Upper lobe of right lung (tissue), 1 donor: ENCODE results near the gene FAM177A1. TPM values are rescaled to one million over a fixed set of nuclear protein-coding genes. Genes with fewer than 3 reads are reported as not detected.
"Not testable (repeated sequence)": the region's sequence is repeated elsewhere in the genome, so short reads cannot be mapped to it uniquely, and the experiment has no call there.

Experiments
- ATAC-seq: fragments of 200-7000 bp; cut with Tn5 transposase; one replicate; pipeline ENCODE4 v1.9.1; 2020; ENCODE audit warnings: mild to moderate bottlenecking, moderate library complexity
- DNase-seq: peaks from one replicate; pipeline ENCODE4 v3.0.0-alpha.2; 2020
- H3K27ac ChIP-seq: fragments of 200-600 bp; one replicate; pipeline ENCODE4 v1.8.0; 2022
- H3K27me3 ChIP-seq: fragments of 200-600 bp; one replicate; pipeline ENCODE4 v1.8.0; 2022; ENCODE audit warnings: mild to moderate bottlenecking
- H3K36me3 ChIP-seq: fragments of 200-600 bp; one replicate; pipeline ENCODE4 v1.8.0; 2022
- H3K4me1 ChIP-seq: fragments of 200-600 bp; one replicate; pipeline ENCODE4 v1.8.0; 2022
- H3K4me3 ChIP-seq: fragments of 200-600 bp; one replicate; pipeline ENCODE4 v1.8.0; 2022; ENCODE audit warnings: mild to moderate bottlenecking
- H3K9me3 ChIP-seq: fragments of 200-600 bp; one replicate; pipeline ENCODE4 v1.8.0; 2022
- intact Hi-C: fragments of 100-400 bp; cut with DNase I; formaldehyde crosslinking; loops from one replicate; pipeline ENCODE4 v1.11.0; 2022
- total RNA-seq: library from RNA; stranded (reverse); fragmentation: NEBNext Ultra II Directional; extraction: Animal tissue kit (Norgen Biotek cat#: 25700); gene quantifications from one replicate; pipeline ENCODE4 v1.2.1, GENCODE V29; 2021
- TF ChIP-seq, protein P1 (sequence below): fragments of 200-600 bp; IDR thresholded peaks from one replicate; pipeline ENCODE4 v1.8.0; 2022; ENCODE audit warnings: antibody characterized with exemption
- donor health status: DM: no; HTN: yes; CAD: no; lungs with severe emphysema.

The FAM177A1 gene
- total RNA-seq, 1 donor from 2014 or later, result 117 TPM

DNA sequence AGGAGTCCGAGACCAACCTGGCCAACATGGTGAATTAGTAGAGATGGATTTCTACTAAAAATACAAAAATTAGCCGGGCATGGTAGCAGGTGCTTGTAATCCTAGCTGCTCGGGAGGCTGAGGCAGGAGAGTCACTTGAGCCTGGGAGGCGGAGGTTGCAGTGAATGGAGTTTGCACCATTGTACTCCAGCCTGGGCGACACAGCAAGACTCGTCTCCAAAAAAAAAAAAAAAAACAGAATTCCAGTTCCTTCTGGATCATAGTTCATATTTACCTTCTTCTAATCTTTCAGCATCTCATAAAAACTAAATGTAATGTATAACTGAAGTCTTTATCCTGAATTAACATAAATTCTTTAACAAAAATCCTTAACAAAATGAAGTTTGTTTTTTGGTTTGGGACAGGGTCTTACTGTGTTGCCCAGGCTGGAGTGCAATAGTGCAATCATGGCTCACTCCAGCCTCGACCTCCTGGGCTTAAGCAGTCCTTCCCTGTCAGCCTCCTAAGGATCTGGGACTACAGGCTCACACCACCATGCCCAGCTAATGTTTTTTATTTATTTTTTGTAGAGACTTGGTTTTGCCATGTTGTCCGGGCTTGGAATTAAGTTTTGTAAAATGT lies 37.6 kb downstream of the FAM177A1 start:
- H3K36me3 ChIP-seq, result peaks cover 97% of the 10 kb centered on the region
- ATAC-seq, result no peak

DNA sequence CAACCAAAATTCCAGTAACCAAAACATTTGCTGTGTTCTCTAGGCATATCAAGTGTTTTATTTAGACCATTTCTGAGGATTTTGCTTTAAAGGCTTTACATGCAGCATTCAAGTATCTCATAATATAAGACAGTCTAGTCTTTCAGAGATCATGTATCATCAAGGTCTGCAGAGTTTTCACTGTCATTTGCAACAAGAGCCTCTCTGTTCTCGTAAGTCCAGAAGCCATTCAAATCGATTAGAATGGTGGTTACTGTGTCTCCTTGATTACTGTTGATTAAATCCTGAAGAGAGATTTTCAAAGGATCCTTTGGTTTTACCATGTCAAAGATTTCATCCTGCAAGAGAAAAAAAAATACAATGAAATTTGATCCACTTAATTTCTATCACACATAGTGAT lies 39.4 kb downstream of the FAM177A1 start:
- intact Hi-C loops, result no loop called here
- H3K4me3 ChIP-seq, result no peak overlapping the region
- TF ChIP-seq, protein P1, sequence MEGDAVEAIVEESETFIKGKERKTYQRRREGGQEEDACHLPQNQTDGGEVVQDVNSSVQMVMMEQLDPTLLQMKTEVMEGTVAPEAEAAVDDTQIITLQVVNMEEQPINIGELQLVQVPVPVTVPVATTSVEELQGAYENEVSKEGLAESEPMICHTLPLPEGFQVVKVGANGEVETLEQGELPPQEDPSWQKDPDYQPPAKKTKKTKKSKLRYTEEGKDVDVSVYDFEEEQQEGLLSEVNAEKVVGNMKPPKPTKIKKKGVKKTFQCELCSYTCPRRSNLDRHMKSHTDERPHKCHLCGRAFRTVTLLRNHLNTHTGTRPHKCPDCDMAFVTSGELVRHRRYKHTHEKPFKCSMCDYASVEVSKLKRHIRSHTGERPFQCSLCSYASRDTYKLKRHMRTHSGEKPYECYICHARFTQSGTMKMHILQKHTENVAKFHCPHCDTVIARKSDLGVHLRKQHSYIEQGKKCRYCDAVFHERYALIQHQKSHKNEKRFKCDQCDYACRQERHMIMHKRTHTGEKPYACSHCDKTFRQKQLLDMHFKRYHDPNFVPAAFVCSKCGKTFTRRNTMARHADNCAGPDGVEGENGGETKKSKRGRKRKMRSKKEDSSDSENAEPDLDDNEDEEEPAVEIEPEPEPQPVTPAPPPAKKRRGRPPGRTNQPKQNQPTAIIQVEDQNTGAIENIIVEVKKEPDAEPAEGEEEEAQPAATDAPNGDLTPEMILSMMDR, result no peak
- no peaks in the 10 kb centered on the region for H3K4me1 ChIP-seq
- H3K36me3 ChIP-seq, result peaks cover 95% of the 10 kb centered on the region
- ATAC-seq, result no peak
- no peaks in the 10 kb centered on the region for H3K9me3 ChIP-seq
- H3K27me3 ChIP-seq, result no peaks in the 10 kb centered on the region
- H3K27ac ChIP-seq, result no peak overlapping the region
- DNase-seq, result no peak

More for the DNA sequence above, 37.6 kb downstream of the FAM177A1 start:
- no peak overlapping the region for H3K27ac ChIP-seq
- no peaks in the 10 kb centered on the region for H3K9me3 ChIP-seq
- no peak for DNase-seq
- TF ChIP-seq, protein P1, result no peak
- intact Hi-C loops, result no loop called here
- H3K27me3 ChIP-seq, result no peaks in the 10 kb centered on the region
- no peak overlapping the region for H3K4me3 ChIP-seq
- no peaks in the 10 kb centered on the region for H3K4me1 ChIP-seq

DNA sequence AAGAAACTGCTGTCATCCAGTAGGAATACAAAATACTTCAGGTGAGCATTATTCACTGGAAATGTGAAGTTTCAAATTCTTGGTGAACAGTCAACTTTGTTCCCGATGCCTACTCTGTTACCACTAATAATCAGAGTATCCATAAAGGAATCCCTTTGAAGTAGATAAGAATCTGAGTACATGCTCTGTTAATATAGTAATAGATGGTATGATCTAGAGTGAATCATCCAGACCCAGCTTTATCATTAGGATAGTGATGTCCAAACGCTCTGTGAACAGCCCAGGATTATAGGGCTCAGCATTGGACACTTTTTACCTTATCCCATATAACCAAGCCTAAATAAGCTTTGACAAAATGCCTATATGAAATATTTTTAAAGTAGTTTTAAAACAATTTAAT lies 42.4 kb downstream of the FAM177A1 start:
- Histone ChIP-seq H3K27me3 (no peaks in the 10 kb centered on the region), H3K36me3 (peaks cover 90% of the 10 kb centered on the region), H3K4me1 (no peaks in the 10 kb centered on the region), H3K4me3 (no peak overlapping the region), H3K27ac (no peak overlapping the region), H3K9me3 (no peaks in the 10 kb centered on the region)
- no peak for ATAC-seq
- DNase-seq, result no peak
- intact Hi-C loops, result no loop called here
- TF ChIP-seq, protein P1, result no peak

DNA sequence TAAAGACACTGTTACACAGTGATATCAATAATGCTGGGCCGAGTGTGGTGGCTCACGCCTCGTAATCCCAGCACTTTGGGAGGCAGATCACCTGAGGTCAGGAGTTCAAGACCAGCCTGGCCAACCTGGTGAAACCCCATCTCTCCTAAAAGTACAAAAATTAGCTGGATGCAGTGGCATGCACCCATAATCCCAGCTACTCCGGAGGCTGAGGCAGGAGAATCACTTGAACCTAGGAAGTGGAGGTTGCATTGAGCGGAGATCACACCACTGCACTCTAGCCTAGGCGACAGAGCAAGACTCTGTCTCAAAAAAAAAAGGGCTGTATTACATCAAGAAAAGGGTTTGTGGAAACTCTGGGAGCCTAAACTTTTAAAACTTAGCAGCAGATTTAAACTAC lies 48.6 kb downstream of the FAM177A1 start:
- ATAC-seq, H3K9me3 ChIP-seq, H3K4me1 ChIP-seq, H3K27ac ChIP-seq, H3K4me3 ChIP-seq, DNase-seq, H3K27me3 ChIP-seq, intact Hi-C loops: not testable (repeated sequence)
- peaks cover 92% of the 10 kb centered on the region for H3K36me3 ChIP-seq

DNA sequence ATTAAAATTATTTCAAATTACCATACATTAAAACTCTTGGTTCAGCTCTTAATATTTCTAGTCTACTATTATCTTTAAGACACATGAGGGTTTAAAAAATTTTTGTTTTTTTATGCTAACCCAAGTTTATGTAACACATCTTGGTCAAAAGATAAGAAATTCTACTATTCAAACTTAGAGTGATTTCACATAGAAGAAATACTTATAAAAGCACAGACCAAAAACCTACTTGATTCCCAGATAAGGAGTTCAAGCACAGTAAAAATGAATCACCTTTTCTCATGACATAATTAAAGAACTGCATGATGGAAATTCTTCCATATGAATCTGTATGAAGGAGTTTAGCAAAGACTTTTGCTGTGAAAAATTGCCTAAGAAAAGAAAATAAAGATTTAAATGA lies 61.8 kb downstream of the FAM177A1 start:
- H3K36me3 ChIP-seq, result peaks cover 96% of the 10 kb centered on the region
- intact Hi-C loops, result no loop called here
- no peaks in the 10 kb centered on the region for H3K4me1 ChIP-seq
- ATAC-seq (no peak), DNase-seq (no peak)
- H3K4me3 ChIP-seq, result no peak overlapping the region
- no peaks in the 10 kb centered on the region for H3K9me3 ChIP-seq
- no peak overlapping the region for H3K27ac ChIP-seq
- no peaks in the 10 kb centered on the region for H3K27me3 ChIP-seq
- TF ChIP-seq, protein P1, result no peak

DNA sequence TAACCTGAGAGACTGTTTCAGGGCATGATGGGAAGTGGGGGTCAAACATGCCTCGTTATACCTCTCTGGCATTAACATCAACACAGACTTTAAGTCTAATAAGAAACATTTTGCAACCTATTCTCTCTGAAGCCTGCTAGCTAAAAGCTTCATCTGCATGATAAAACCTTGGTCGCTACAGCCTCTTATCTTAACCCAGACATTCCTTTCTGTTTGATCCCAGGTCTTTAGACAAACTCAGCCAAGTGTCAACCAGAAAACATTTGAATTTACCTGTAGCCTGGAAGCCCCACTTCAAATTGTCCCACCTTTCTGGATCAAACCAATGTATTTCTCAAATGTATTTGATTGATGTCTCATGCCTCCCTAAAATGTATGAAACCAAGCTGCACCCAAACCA lies 66.6 kb downstream of the FAM177A1 start:
- Histone ChIP-seq H3K27ac (no peak overlapping the region), H3K36me3 (peaks cover 87% of the 10 kb centered on the region), H3K4me3 (no peak overlapping the region), H3K4me1 (no peaks in the 10 kb centered on the region), H3K9me3 (no peaks in the 10 kb centered on the region), H3K27me3 (no peaks in the 10 kb centered on the region)
- intact Hi-C loops, result no loop called here
- DNase-seq (no peak), ATAC-seq (no peak)
- TF ChIP-seq, protein P1, result no peak
